SK-N-MC (cell line): ENCODE data around the gene TRIM27.
A peak's percentile ranks its signal among the peaks of the same experiment; 100 is the strongest.
"Not testable (repeated sequence)": the region's sequence is repeated elsewhere in the genome, so short reads cannot be mapped to it uniquely, and the experiment has no call there.

Experiments
- DNase-seq: peaks from one replicate; pipeline ENCODE4 v3.0.0-alpha.2; 2011; ENCODE audit warnings: low read depth, low spot score
- H3K27ac ChIP-seq: fragments of 200-600 bp; sonication (generic); 2 replicates; pipeline ENCODE4 v1.5.1; 2016; ENCODE audit warnings: mixed run types
- H3K36me3 ChIP-seq: fragments of 200-600 bp; sonication (generic); 2 replicates; pipeline ENCODE4 v1.6.1; 2017; ENCODE audit warnings: antibody characterized with exemption, low read length, mixed read lengths; ENCODE audit not compliant: insufficient read depth
- H3K4me3 ChIP-seq: fragments of 200-600 bp; sonication (generic); 2 replicates; pipeline ENCODE4 v1.5.1; 2016
- H3K9ac ChIP-seq: fragments of 200-600 bp; sonication (generic); 2 replicates; pipeline ENCODE4 v1.8.0; 2017; ENCODE audit warnings: mixed run types, mixed read lengths; ENCODE audit not compliant: insufficient read length
- H3K9me3 ChIP-seq: fragments of 200-600 bp; sonication (generic); 2 replicates; pipeline ENCODE4 v1.6.1; 2017; ENCODE audit warnings: low read depth, mild to moderate bottlenecking, antibody characterized with exemption, low read length, moderate library complexity, mixed read lengths
- EZH2 ChIP-seq: fragments of 200-600 bp; sonication (generic); IDR thresholded peaks from one replicate; pipeline ENCODE4 v1.6.1; 2017; ENCODE audit warnings: antibody characterized with exemption
- FOXP2 ChIP-seq: optimal IDR thresholded peaks from 2 replicates; pipeline ENCODE3; 2011; ENCODE audit warnings: mild to moderate bottlenecking, moderate library complexity; ENCODE audit not compliant: insufficient read depth; ENCODE audit errors: extremely low read length, control extremely low read depth
- POLR2AphosphoS5 ChIP-seq: IDR thresholded peaks from 2 replicates; pipeline ENCODE4 v1.6.1; 2012; ENCODE audit warnings: mild to moderate bottlenecking, low read depth, low read length, borderline replicate concordance

The TRIM27 gene

DNA sequence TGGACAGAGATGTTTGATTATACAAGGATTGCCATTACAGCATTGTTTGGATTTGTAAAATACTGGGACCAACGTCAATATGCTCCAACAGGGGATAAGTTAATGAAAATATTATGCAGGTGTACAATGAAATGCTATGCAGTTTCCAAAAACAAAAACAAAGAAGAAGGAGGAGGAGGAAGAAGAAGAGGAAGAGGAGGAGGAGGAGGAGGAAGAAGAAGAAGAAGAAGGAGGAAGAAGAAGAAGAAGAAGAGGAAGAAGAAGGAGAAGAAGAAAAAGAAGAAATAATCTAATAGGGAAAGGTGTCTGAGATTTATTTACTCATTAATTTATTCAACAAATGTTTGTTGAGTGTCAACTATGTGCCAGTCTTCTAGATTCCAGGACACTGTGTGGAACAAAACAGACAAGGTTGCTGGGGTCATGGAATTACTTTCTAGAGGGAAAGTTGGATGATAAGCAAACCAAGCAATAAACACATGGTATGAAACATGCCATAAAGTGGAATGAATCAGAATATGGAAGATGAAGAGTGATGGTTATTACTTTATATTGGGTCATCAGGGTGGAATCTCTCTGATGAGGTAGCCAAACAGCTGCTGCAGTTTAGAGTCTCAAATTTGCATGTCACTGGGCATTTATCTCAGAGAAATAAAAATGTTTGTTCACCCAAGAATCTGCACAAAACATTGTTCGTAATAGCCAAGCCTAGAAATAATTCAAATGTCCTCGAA, 6.3 kb upstream of the TRIM27 start:
- Histone ChIP-seq H3K9ac (no peak overlapping the region), H3K4me3 (no peak overlapping the region), H3K9me3 (no peaks in the 10 kb centered on the region), H3K36me3 (no peaks in the 10 kb centered on the region), H3K27ac (no peak overlapping the region)
- TF ChIP-seq POLR2AphosphoS5 = no peak
- TF ChIP-seq FOXP2 = no peak
- no peak for TF ChIP-seq EZH2
- no peak for DNase-seq

DNA sequence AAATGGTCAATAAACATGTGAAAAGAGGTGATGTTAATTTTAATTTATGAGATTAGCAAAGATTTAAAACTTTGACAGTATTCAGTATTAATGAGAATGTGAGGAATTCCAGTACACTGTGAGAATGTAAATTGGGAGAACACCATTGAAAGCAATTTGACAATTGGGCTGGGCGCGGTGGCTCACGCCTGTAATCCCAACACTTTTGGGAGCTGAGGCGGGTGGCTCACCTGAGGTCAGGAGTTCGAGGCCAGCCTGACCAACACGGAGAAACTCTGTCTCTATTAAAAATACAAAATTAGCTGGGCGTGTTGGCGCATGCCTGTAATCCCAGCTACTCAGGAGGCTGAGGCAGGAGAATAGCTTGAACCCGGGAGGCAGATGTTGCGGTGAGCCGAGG, 5.6 kb upstream of the TRIM27 start:
- not testable (repeated sequence) for H3K36me3 ChIP-seq, H3K9ac ChIP-seq, H3K9me3 ChIP-seq, H3K4me3 ChIP-seq, H3K27ac ChIP-seq, DNase-seq

DNA sequence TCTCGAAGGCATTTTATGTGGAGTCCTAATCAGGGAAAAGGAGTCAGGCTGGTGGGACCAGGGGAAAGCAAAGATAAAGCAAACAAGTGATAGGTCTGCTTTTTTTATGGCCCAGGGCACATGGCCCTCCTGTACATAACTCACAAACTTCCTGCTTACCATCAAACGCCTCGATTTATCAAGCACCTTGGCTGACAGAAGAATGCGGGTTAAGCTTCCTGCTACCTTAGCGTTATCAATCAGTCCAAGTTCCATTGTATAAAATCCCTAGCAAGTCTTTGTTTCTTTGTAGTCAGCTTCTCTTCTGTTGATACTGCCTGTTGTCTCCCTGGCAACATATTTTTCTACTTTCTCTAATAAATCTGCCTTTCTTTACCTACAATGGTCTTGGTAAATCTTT, 4.1 kb upstream of the TRIM27 start:
- TF ChIP-seq POLR2AphosphoS5 = no peak

GRCh38 chr6:28922821-28923317, 916 bp downstream of the TRIM27 start:
- H3K36me3 ChIP-seq = peaks cover 44% of the 10 kb centered on the region
- no peak overlapping the region for H3K27ac ChIP-seq
- no peaks in the 10 kb centered on the region for H3K9me3 ChIP-seq
- peak overlapping the region; percentile 94 for H3K4me3 ChIP-seq
- DNase-seq = no peak
- H3K9ac ChIP-seq = peak overlapping the region; percentile 91
- TF ChIP-seq FOXP2 (no peak), EZH2 (no peak), POLR2AphosphoS5 (no peak)

More for the DNA sequence above, 4.1 kb upstream of the TRIM27 start:
- H3K36me3 ChIP-seq = no peaks in the 10 kb centered on the region
- no peak overlapping the region for H3K9ac ChIP-seq
- DNase-seq = no peak
- H3K27ac ChIP-seq = no peak overlapping the region
- H3K9me3 ChIP-seq = no peaks in the 10 kb centered on the region
- no peak overlapping the region for H3K4me3 ChIP-seq

DNA sequence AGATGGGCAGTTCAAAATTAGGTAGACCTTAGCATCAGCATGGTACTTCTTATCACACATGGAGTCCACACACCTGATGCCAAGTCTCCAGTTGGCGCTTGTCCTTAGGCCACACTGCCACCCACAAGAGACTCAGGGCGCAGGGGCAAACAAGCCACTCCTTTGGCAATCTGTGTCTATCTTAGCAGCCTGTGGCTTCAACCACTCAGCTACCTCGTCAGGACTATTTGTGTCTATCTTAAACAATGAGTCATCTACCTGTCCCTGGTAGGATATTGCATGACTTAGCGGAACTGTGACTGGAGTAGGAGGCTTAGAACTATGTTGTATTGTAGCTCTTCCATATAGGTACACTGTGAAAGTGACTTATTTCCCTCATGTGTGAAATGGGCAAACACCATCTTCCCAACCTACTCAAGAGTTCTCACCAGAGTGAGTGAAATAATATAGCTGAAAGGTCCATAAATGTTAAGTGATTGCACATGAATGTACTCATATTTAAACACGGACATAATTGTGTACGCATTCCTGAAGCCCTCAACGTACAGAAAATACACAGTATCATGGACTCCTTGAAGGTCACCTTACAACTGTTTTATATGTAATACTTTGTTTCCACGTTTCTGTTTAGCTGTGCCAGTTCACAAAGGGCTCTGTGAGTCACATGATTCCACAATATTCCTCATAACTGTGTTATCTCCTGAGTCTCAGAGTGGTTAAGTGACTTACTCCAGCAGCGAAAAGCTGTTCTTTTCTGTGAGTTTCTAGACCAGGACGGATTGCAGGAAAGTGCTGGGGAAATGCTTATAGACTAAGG, 1.6 kb downstream of the TRIM27 start:
- H3K27ac ChIP-seq = no peak overlapping the region
- peak overlapping the region; percentile 94 for H3K4me3 ChIP-seq
- TF ChIP-seq FOXP2 (no peak), EZH2 (no peak), POLR2AphosphoS5 (no peak)
- no peak for DNase-seq
- no peaks in the 10 kb centered on the region for H3K9me3 ChIP-seq
- peak overlapping the region; percentile 91 for H3K9ac ChIP-seq
- peaks cover 51% of the 10 kb centered on the region for H3K36me3 ChIP-seq

GRCh38 chr6:28920281-28920680, 3.5 kb downstream of the TRIM27 start:
- Histone ChIP-seq H3K9ac (no peak overlapping the region), H3K36me3 (peaks cover 66% of the 10 kb centered on the region), H3K9me3 (no peaks in the 10 kb centered on the region), H3K4me3 (no peak overlapping the region), H3K27ac (no peak overlapping the region)
- TF ChIP-seq EZH2 (no peak), POLR2AphosphoS5 (no peak), FOXP2 (no peak)
- no peak for DNase-seq

DNA sequence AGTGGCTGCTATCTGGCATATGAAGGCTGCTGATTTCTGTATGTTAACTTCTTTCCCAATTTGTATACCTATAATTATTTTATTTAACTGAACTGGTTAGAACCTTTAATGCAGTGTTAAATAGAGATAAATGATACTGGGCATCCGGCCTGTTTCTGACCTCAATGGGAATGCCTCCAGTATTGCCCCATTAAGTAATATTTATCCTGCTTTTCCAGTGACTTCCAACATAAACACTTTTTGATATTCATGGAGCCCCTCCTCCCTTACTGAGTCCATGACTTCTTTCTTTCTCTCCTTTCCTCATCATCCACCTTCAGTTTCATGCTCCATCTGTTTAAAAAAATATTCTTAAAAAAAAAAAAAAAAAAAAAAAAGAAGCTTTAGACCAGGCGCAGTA, 8.8 kb downstream of the TRIM27 start:
- Histone ChIP-seq H3K27ac (no peak overlapping the region), H3K9me3 (no peaks in the 10 kb centered on the region), H3K9ac (no peak overlapping the region), H3K4me3 (no peak overlapping the region), H3K36me3 (peaks cover 83% of the 10 kb centered on the region)
- DNase-seq = no peak
- TF ChIP-seq FOXP2 = no peak
- no peak for TF ChIP-seq EZH2
- no peak for TF ChIP-seq POLR2AphosphoS5

GRCh38 chr6:28910901-28911690, 12.7 kb downstream of the TRIM27 start:
- TF ChIP-seq FOXP2 = no peak
- no peak for TF ChIP-seq EZH2
- no peak for TF ChIP-seq POLR2AphosphoS5
- no peak overlapping the region for H3K4me3 ChIP-seq
- H3K27ac ChIP-seq = no peak overlapping the region
- no peak overlapping the region for H3K9ac ChIP-seq
- DNase-seq = no peak
- peaks cover 86% of the 10 kb centered on the region for H3K36me3 ChIP-seq
- no peaks in the 10 kb centered on the region for H3K9me3 ChIP-seq
